Brain pericyte (primary cell): ENCODE results near the gene CABP2.
A peak's percentile ranks its signal among the peaks of the same experiment; 100 is the strongest.
"Not testable (repeated sequence)": the region's sequence is repeated elsewhere in the genome, so short reads cannot be mapped to it uniquely, and the experiment has no call there.

Experiments
- DNase-seq: peaks from one replicate; pipeline ENCODE4 v3.0.0-alpha.2; 2012; ENCODE audit warnings: low read depth, low spot score

CABP2 gene

GRCh38 chr11:67494371-67495233 is 28.6 kb downstream of the CABP2 start:
- no peak for DNase-seq

GRCh38 chr11:67493548-67494370 is 29.5 kb downstream of the CABP2 start:
- no peak for DNase-seq

- no peak for DNase-seq
These were observed 30.3 kb downstream of the CABP2 start for GRCh38 chr11:67492801-67493547.

- DNase-seq: no peak
These were observed 31.0 kb downstream of the CABP2 start for GRCh38 chr11:67492069-67492727.

- DNase-seq: no peak
These were observed 31.8 kb downstream of the CABP2 start for GRCh38 chr11:67491276-67492068.

- no peak for DNase-seq
These were observed 32.5 kb downstream of the CABP2 start for GRCh38 chr11:67490727-67491065.

GRCh38 chr11:67489885-67490726 is 33.1 kb downstream of the CABP2 start:
- no peak for DNase-seq

- DNase-seq: no peak
These were observed 33.9 kb downstream of the CABP2 start for GRCh38 chr11:67489203-67489884.

GRCh38 chr11:67486481-67487195 is 36.6 kb downstream of the CABP2 start:
- DNase-seq: no peak

GRCh38 chr11:67485873-67486361 is 37.3 kb downstream of the CABP2 start:
- not testable (repeated sequence) for DNase-seq

GRCh38 chr11:67484847-67485311 is 38.4 kb downstream of the CABP2 start:
- DNase-seq: no peak

- DNase-seq: no peak
These were observed 39.2 kb downstream of the CABP2 start for GRCh38 chr11:67483831-67484665.

GRCh38 chr11:67482827-67483798 is 40.1 kb downstream of the CABP2 start, which contains the start of gene AIP:
TSS of gene AIP (plus strand) at chr11:67483026. CDS start at chr11:67483159, 133 bp downstream.
- peak; percentile 96 for DNase-seq

GRCh38 chr11:67482275-67482826 is 40.9 kb downstream of the CABP2 start:
- no peak for DNase-seq

- not testable (repeated sequence) for DNase-seq
These were observed 45.7 kb downstream of the CABP2 start for GRCh38 chr11:67477344-67478050.
